Astrocyte (in vitro differentiated cells and primary cell): ENCODE measurements around the gene SLC9A1.

Experiments
- EZH2 ChIP-seq: IDR thresholded peaks from 2 replicates; pipeline ENCODE4 v1.6.1; 2012; ENCODE audit warnings: mild to moderate bottlenecking, low read length, inconsistent platforms; ENCODE audit not compliant: insufficient read depth
- TF ChIP-seq, protein P1 (sequence below): IDR thresholded peaks from 2 replicates; pipeline ENCODE4 v1.5.1; 2011; ENCODE audit warnings: low read depth, mild to moderate bottlenecking, inconsistent platforms, low read length, moderate library complexity; ENCODE audit not compliant: insufficient read depth

- TF ChIP-seq, protein P1, sequence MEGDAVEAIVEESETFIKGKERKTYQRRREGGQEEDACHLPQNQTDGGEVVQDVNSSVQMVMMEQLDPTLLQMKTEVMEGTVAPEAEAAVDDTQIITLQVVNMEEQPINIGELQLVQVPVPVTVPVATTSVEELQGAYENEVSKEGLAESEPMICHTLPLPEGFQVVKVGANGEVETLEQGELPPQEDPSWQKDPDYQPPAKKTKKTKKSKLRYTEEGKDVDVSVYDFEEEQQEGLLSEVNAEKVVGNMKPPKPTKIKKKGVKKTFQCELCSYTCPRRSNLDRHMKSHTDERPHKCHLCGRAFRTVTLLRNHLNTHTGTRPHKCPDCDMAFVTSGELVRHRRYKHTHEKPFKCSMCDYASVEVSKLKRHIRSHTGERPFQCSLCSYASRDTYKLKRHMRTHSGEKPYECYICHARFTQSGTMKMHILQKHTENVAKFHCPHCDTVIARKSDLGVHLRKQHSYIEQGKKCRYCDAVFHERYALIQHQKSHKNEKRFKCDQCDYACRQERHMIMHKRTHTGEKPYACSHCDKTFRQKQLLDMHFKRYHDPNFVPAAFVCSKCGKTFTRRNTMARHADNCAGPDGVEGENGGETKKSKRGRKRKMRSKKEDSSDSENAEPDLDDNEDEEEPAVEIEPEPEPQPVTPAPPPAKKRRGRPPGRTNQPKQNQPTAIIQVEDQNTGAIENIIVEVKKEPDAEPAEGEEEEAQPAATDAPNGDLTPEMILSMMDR = no peak
- no peak for TF ChIP-seq EZH2
Observed at GRCh38 chr1:27120854-27121253, 34.1 kb downstream of the SLC9A1 start.
